Mammary epithelial cell (primary cell): ENCODE results near the gene RUVBL2.

Experiments used
- CTCF ChIP-seq, 2 donors: IDR thresholded peaks in 1 of 2; conservative IDR thresholded peaks in 1 of 2; 2 replicates each; pipeline ENCODE4 v1.5.1; 2011 to 2012; ENCODE audit warnings: inconsistent platforms in 2 of 2, low read length in 2 of 2, mild to moderate bottlenecking in 2 of 2, control low read depth in 1 of 2, low read depth in 1 of 2; ENCODE audit not compliant: insufficient read depth in 1 of 2; ENCODE audit errors: extremely low read depth in 1 of 2
- EZH2 ChIP-seq: IDR thresholded peaks from 2 replicates; pipeline ENCODE4 v1.6.1; 2012; ENCODE audit warnings: low read length, inconsistent platforms, borderline replicate concordance

- TF ChIP-seq CTCF (conservative IDR thresholded peaks at IDR 0.05 in 1 of 2, IDR thresholded peaks at IDR 0.05 in 1 of 2; ENCODE audit: extremely low read depth in 1 of 2, insufficient read depth in 1 of 2, low read depth in 1 of 2, low read length in 2 of 2) (no peak), EZH2 (no peak)
Observed at GRCh38 chr19:48991011-48991609, 2.6 kb upstream of the RUVBL2 start.
